ENCODE data around the gene PLCL1.
"Not testable (repeated sequence)": the region's sequence is repeated elsewhere in the genome, so short reads cannot be mapped to it uniquely, and the experiment has no call there.

PLCL1 gene

GRCh38 chr2:197810016-197810415 lies 5.6 kb downstream of the PLCL1 start:
- DNase-seq = no peak

GRCh38 chr2:197810491-197810890 lies 6.1 kb downstream of the PLCL1 start:
- DNase-seq = no peak

- DNase-seq = no peak
Measured at GRCh38 chr2:197813093-197813787, 8.8 kb downstream of the PLCL1 start.

GRCh38 chr2:197814526-197814925 lies 10.1 kb downstream of the PLCL1 start:
- DNase-seq = no peak

GRCh38 chr2:197821550-197822289 lies 17.3 kb downstream of the PLCL1 start:
- DNase-seq = no peak

GRCh38 chr2:197822333-197822732 lies 17.9 kb downstream of the PLCL1 start:
- DNase-seq = no peak

GRCh38 chr2:197827618-197828017 lies 23.2 kb downstream of the PLCL1 start:
- no peak for DNase-seq

- DNase-seq = no peak
Measured at GRCh38 chr2:197828464-197829135, 24.2 kb downstream of the PLCL1 start.

- DNase-seq = not testable (repeated sequence)
Measured at GRCh38 chr2:197834771-197835170, 30.4 kb downstream of the PLCL1 start.

GRCh38 chr2:197835293-197835692 lies 30.9 kb downstream of the PLCL1 start:
- no peak for DNase-seq

- peak; percentile 41 for DNase-seq
Measured at GRCh38 chr2:197838036-197838435, 33.6 kb downstream of the PLCL1 start.

- no peak for DNase-seq
Measured at GRCh38 chr2:197838579-197838978, 34.2 kb downstream of the PLCL1 start.

GRCh38 chr2:197839327-197839726 lies 34.9 kb downstream of the PLCL1 start:
- DNase-seq = no peak

- no peak for DNase-seq
Measured at GRCh38 chr2:197839856-197840255, 35.5 kb downstream of the PLCL1 start.

GRCh38 chr2:197846128-197846527 lies 41.7 kb downstream of the PLCL1 start:
- no peak for DNase-seq

GRCh38 chr2:197846777-197847176 lies 42.4 kb downstream of the PLCL1 start:
- DNase-seq = no peak

- peak; percentile 58 for DNase-seq
Measured at GRCh38 chr2:197847651-197848401, 43.4 kb downstream of the PLCL1 start.

- DNase-seq = no peak
Measured at GRCh38 chr2:197848602-197849001, 44.2 kb downstream of the PLCL1 start.

GRCh38 chr2:197850882-197851450 lies 46.6 kb downstream of the PLCL1 start:
- DNase-seq = no peak

GRCh38 chr2:197851451-197851850 lies 47.1 kb downstream of the PLCL1 start:
- no peak for DNase-seq

- no peak for DNase-seq
Measured at GRCh38 chr2:197852108-197852507, 47.7 kb downstream of the PLCL1 start.

GRCh38 chr2:197853549-197853948 lies 49.2 kb downstream of the PLCL1 start:
- DNase-seq = no peak
